Stimulated activated CD4-positive, alpha-beta T cell treated with anti-CD3 and anti-CD28 coated beads, Interleukin-4, amount 100 ng/mL, for 1 hour (primary cell): ENCODE results near the gene BTBD2.
A peak's percentile ranks its signal among the peaks of the same experiment; 100 is the strongest.

Source experiments
- DNase-seq: peaks from one replicate; pipeline ENCODE4 v3.0.0-alpha.2; 2020

Gene BTBD2

DNA sequence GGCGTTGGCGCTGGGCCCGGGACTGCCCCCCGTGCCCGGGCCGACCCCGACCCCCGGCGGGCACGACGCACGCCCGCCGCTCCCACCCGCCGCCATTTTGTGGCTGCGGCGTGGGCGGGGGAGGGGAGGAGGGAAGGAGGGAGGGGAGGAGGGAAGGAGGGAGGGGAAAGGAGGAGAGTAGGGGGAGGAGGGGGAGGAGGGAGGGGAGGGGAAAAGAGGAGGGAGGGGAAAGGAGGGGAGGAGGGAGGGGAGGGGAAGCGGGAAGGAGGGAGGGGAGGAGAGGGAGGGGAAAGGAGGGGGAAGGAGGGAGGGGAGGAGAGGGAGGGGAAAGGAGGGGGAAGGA is at the start of gene BTBD2:
BTBD2 (minus strand) TSS at position 107 of the 343 bp plus-strand sequence; CDS start at position 96, 11 bp downstream.
- DNase-seq = peak; percentile 67

DNA sequence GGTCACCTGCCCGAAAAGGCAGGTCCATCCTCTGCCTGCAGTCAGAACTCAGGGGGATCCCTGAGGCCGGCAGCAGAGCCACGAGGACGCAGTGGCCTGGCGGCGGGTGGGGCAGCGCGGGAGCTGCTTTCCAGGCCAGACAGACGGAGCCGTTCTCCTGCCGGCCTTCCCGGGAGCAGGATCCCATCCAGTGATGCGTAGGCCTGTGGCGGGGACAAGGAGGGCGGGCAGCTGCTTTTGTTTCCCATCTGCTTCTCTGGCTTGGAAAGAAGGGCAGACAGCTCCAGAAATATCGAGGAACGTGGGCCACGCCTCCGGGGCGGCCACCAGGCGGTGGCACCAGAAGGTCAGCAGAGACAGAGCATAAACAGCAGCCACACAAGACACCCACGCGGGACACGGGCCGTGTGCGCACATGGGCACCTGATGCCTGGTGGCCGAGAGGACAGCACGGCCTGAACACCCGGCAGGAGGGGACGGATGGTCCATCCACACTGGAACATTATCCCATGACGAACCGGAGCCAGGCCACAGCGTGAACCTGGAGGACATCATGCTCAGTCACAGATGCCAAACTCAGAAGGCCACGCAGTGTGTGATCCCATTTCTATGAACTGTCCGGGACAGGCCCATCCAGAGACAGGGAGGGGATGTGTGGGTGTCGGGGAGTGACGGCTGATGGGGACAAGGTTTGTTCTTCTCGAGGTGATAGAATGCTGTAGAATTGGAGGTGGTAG is 49.4 kb upstream of the BTBD2 start:
- no peak for DNase-seq

GRCh38 chr19:2064395-2064787 is 48.9 kb upstream of the BTBD2 start:
- DNase-seq = no peak

DNA sequence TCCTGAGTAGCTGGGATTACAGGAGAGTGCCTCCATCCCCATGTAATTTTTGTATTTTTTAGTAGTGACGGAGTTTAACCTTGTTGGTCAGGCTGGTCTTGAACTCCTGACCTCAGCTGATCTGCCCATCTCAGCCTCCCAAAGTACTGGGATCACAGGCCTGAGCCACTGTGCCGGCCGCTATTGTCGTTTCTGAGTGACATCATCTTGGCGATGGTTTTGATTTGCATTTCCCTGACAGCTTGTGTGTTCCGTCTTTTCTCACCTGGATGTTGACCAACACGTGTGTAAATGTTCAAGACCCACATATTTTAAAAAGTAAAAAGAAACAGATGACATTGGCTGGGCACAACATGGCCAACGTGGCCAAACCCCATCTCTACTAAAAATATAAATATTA is 48.3 kb upstream of the BTBD2 start:
- DNase-seq = no peak

DNA sequence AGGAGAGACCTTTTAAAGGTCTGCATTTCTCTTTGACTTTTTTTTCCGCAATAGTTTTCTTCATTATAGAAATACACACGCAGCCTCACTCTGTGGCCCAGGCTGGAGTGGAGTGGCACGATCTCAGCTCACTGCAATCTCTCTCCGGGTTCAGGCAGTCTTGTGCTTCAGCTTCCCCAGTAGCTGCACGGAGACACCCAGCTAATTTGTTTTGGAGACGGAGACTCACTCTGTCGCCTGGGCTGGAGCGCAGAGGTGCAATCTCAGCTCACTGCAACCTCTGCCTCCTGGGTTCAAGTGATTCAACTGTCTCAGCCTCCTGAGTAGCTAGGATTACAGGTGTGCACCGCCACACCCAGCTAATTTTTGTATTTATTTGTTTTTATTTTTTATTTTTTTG is 47.3 kb upstream of the BTBD2 start:
- no peak for DNase-seq

DNA sequence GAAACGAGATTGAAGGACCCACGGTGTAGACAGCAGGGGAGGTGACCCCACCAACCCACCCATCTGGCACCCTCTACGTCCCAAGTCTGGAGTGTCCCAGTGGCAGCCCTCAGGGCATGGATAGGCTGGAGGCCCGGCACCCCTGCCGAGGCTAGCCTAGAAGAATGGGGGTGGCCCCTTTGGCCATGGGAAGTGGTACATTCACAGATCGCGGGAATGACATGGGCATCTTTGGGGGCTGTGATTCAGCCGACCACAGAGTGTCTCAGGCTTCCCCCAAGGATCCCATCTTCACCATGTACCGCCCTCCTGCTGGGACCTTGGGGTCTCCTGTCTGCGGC is 46.8 kb upstream of the BTBD2 start:
- no peak for DNase-seq

DNA sequence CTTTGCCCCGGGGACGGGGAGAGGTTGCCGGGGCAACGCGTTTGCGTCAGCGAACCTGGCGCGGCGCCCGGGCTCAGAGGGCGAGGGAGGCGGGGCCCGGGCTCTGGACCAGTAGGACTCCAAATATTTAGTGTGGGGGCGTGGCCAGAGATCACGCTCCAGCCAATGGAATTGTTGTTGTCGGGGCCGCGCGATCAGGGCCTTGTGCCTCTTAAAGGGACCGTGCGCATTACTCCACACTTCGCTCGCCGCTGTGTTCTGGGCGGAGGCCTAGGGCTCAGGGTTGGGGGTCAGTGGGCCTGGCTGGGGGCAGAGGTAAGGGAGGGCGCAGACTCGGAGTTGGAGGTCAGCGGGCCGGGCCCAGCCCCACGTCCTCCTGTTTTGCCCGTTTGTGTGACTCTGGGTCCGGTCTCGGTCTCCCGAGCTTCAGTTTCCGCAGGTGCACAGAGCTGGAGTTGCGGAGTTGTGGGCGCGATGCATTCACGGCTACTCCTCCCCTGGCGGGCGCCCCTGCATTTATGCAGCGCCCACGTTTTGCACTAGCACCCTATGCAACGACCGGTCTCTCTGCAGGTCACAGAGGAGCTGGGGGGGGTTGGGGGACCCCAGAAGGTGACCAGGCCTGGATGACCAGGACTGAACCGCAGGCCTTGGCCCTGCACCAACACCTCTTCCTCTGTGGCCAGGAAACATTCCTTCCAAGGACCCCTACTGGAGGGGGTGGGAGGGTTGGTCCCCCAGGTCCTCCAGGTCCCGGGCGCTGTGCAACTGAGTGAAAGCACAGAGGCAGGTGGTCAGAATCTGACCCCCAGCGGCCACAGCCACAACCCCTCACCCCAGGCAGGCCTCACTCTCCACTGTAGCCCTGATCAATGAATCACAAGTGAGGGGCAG is 46.2 kb upstream of the BTBD2 start:
- DNase-seq = peak; percentile 99

GRCh38 chr19:2060884-2061494 is 45.5 kb upstream of the BTBD2 start:
- DNase-seq = peak; percentile 42

DNA sequence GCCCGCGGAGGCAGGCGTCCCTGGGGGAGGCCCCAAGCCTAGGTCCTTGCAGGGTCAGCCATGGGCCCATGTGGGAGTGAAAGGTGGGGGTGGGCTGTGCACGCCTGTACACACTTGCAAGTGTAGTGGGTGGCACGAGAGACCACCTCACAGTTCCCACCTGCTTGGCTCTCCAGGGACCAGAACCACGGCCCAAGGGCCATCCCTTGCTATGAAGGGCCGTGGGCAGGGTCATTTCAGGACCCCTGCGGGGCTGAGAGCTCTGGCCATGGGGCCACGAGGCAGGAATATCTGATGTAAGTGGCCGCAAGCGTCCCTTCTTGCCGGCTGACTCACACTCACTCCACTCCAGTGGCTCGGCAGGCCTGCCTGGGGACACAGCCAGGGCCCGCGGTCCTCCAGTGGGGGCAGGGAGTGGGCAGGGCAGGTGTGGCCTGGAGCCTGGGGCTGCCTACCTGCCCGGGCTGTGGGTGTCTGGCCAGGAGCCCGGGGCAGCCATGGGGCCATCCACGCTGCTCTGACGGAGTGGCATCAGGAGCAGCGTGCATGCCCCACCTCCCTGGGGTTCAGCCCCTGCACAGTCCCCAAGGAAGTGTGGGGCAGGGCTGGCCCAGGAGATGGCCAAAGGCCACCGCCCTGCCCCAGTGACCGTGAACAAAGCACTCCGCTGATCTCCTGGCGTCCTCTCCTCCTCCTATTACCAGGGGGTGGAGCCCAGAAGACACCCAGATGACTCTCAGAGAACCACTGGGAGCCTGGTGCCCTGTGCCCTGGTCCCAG is 44.1 kb upstream of the BTBD2 start:
- no peak for DNase-seq

DNA sequence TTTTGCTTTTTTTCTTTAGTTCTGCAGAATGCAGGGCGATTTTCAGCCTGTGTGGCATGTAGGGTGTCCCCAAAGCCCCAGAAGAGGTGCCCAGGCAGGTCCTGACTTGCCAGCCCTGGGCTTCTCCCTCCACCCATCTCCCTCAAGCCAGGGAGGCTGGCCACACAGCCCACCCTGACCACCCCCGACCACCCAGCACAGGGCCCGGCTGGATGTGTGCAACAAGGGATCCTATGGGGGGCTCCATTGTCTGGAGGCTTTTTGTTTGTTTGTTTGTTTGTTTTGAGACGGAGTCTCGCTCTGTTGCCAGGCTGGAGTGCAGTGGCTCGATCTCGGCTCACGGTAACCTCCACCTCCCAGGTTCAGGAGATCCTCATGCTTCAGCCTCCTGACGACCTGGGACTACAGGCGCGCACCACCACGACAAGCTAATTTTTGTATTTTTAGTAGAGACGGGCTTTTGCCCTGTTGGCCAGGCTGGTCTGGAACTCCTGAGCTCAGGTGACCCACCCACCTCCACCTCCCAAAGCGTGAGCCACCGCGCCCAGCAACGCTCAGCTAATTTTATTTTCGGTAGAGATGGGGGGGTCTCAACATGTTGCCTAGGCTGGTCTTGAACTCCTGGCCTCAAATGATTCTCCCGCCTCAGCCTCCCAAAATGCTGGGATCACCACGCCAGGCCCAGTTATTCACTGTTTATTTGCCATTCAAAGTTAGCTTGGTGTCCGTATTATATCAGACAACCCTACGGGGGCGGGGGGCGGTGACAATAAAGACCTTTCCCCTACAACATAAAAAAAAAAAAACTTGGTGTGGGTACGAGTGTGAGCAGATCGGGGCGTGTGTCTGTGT is 43.3 kb upstream of the BTBD2 start:
- DNase-seq = no peak

GRCh38 chr19:2057484-2058469 is 42.3 kb upstream of the BTBD2 start:
- no peak for DNase-seq

- DNase-seq = no peak
Observed at GRCh38 chr19:2056837-2057192, 41.3 kb upstream of the BTBD2 start.

DNA sequence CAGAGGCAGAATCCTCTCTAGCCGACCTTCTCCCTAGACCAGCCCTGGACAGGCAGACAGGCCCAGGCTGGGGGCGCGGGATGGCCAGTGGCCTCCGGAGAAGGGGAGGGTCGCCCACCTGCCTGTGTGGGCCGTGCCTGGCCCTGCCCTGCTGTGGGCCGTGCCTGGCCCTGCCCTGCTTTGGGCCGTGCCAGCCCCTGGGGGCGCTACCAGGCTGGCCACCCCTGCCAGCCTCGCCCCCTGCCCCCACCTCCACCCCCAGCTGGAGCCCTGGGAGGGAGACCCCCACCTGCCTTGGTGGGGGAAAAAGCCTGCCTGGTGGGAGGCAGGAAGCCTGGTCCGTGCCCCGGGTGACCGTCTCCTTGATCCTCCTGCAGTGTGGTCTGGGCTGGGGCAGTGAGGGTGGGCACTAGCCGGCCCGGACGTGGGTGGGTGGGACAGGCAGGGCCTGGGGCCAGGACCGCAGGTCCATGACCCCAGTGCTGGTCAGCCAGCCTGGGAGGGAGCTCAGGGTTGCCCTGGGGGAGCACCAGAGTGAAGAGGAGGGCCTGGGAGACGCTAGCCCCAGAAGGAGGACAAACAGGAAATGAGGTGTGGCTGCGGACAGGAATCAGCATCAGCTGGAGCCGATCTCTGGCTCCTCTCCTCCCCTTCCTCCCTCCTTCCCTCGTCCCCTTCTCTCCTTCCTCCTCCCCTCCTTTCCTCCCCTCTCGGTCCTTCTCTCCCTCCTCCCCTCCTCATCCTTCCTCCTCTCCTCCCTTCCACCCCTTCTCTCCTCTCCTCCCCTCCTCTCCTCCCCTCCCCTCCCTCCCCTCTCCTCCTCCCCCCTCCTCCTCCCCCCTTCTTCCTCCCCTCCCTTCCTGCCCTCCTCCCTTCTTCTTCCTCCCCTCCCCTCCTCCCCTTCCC is 40.7 kb upstream of the BTBD2 start:
- no peak for DNase-seq

DNA sequence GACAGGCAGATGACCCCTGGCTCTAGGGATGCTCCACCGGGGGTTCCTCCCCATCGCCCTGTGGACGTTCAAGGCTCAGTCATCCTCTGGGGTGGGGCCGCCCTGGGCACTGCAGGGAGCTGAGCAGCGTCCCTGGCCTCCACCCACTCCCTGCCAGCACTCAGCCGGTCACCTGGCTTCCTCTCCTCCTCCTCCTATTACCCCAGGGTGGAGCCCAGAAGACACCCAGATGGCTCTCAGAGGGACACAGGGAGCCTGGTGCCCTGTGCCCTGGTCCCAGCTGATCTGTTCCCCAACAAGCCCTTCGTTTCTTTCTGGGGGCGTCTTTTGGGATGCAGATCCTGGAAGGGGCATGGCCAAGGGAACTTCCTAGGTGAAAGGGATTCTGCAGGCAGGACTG is 39.2 kb upstream of the BTBD2 start:
- no peak for DNase-seq

GRCh38 chr19:2053601-2054389 is 38.3 kb upstream of the BTBD2 start:
- DNase-seq = no peak

DNA sequence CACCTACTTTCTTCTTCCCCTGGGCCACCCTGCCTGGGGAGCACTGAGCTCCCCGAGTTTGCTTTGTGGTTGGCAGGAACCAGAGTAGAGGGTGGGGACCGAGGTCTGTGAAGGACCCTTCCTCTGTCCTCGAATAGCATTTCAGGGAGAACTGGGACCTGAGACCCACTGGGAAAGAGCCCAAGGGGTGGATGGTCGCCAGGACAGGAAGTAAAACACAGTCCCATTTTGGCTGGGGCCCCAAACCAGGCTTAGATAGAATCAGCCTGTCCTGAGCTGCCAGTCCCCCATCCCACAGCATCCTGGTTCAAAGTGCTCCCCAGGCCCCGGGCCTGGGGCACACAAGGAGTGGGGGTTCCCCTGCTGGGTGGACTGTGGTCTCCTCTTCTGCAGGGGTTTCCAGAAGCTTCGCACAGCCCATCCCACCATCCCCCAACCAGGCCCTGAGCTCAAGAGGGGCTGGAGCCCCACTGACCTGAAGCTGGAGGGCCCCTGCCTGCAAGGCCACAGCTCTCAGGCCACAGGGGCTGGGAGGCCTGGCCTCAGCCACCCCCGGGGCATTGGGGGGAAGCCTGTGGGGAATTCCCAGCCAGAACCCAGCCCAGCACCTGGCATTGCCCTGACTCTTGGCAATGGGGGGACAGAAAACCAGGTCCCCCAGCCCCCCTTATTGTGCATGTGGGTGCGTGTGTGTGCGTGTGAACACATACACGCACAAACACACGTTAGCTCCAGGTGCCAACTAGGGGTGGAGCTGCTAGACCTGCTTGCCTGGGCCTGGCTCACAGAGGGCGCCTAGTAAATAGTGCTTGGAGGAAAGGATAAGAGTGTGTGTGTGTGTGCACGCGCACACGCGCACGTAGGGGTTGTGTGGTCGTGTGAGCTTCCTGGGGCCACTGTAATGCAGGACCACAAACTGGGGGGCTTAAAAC is 36.5 kb upstream of the BTBD2 start:
- DNase-seq = peak; percentile 36

- peak; percentile 96 for DNase-seq
Observed at GRCh38 chr19:2050991-2051772, 35.7 kb upstream of the BTBD2 start, which contains the start of gene MKNK2. Gene MKNK2, minus strand, starts transcription at chr19:2051244. Its CDS starts 393 bp downstream, at chr19:2050851.
